HG03159 (cell line): ENCODE measurements around the gene TMEM186.
"Not testable (repeated sequence)": the region's sequence is repeated elsewhere in the genome, so short reads cannot be mapped to it uniquely, and the experiment has no call there.

Experiments
- ATAC-seq: cut with Tn5 transposase; IDR thresholded peaks from one replicate; pipeline ENCODE4 v1.9.1; 2021; ENCODE audit warnings: mild to moderate bottlenecking, moderate library complexity; ENCODE audit not compliant: unreplicated experiment

Gene TMEM186, protein sequence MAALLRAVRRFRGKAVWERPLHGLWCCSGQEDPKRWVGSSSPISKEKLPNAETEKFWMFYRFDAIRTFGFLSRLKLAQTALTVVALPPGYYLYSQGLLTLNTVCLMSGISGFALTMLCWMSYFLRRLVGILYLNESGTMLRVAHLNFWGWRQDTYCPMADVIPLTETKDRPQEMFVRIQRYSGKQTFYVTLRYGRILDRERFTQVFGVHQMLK

DNA sequence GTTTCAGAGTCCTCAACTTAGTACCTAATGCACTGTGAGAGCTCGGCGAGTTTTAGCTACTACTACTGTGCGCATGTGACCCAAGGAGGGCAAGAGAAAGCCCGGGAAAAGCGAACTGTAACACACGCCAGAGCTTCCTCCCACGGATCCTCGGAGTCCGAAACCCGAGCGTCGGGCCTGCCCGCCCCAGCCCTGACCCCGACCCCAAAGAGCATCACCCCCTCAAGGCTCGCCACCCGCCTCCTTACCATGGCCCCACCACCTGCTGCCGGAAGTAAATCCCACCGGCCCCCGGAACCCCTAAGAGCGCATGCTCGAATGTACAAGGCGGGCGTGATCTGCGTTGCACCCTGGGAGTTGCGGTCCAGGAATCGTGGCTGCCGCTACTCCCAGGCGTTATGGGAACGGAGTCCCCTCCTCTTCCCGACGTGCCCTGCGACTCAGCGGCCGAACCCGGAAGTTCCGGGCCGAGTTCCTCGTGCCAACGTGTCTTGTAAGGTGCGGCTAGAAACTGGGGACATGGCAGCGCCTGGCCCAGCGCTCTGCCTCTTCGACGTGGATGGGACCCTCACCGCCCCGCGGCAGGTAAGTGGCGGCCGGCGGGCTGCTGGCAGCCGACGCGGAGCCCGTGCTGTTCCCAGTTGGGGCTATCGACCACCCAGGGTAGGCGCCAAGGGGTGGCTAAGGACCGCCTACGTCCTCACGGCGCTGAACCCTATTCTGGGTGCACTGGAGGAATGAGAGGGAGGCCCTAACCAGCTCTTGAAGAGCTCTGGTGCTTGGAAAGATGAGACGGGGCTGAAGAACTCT is at the start of gene TMEM186, which contains the start of gene PMM2:
Gene TMEM186, minus strand, starts transcription at position 276 of the 810 bp plus-strand sequence. Its CDS starts 25 bp downstream, at position 251.
Gene PMM2, plus strand, starts transcription at position 476 of the 810 bp plus-strand sequence. Its CDS starts 44 bp downstream, at position 520.
- ATAC-seq: peak; percentile 93

DNA sequence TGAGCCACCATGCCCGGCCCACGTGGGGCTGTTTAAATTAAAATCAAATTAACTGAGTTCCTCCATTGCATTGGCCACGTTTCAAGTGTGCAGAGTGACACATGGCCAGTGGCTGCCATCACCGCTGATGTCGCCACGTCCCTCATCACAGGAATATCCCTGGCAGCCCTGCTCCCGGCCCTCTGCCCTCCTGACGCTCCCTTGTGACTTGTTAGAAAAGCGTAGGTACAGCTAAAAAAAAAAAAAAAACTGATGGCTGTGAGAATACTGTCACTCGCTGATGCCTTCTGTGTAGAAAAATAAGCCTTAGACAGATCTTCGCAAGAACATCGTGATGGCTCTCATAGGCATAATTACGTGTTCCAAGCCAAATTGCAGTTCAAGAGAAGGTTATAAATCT is 49.7 kb upstream of the TMEM186 start:
- no peak for ATAC-seq

DNA sequence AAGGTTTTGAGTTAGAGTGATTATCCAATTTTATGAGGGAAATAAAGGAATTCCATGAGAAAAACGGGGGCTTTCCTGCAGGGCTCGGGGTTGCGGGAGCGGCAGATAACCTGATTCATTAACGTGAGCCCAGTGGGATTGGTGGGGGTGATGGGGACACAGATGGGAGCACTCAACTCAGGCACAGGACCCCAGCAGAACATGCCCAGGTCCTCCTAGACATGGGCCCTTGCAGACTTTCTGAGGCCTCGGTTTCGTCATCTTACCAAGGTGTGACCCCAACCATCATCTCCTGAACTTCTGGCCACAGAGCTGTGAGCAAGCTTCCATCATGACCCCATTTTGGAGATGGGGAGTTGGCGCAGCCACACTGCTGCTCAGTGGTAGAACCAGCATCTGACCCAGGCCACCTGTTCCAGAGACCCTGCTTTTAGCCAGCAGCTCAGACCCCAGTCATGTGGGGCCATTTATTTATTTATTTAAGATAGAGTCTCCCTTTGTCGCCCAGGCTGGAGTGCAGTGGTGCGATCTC is 49.0 kb upstream of the TMEM186 start:
- no peak for ATAC-seq

DNA sequence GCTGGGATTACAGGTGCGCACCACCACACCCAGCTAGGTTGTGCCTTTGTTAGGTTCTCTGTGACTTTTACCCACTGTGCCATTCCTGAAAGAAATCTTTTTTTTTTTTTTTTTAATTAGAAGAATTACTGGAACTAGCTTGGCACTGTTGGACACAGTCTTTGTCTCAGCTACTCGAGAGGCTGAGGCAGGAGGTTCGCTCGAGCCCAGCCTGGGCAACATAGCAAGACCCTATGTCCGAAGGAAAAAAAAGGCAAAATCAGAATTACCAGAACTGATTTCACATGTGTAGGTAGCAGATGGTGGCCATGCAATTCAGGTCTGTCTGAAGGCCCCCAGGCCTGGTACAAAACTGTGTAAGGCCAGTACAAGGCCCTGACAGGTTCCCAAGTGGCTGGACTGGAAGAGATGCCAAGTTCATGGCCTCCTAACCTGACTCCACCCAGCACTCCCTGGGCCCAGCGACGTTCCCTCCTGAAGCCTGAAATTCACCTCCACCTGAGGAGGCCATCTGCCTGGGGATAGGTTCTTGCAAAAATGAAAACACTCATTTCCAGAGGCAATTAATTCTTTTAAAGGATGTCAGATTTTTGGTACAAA is 48.4 kb upstream of the TMEM186 start:
- no peak for ATAC-seq

DNA sequence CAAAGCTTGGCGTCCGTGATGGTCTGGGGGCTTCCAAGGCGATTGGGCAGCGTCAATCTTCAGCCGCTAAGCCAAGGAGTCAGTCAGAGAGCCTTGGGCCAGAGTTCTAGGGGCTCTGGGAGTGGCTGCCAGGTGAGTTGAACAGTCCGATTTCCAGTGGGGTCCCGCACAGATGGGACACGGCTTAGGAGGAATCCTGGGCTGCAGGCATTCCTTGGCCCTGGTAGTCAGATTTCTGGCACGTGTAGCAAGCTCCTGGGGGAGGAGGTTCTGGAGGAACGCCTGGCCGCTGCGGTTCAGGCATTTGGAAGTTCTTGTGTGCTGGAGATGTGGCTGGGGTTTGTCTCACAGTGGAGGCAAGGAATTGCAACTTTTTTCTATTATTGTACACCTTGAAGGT is 45.9 kb upstream of the TMEM186 start:
- ATAC-seq: not testable (repeated sequence)

DNA sequence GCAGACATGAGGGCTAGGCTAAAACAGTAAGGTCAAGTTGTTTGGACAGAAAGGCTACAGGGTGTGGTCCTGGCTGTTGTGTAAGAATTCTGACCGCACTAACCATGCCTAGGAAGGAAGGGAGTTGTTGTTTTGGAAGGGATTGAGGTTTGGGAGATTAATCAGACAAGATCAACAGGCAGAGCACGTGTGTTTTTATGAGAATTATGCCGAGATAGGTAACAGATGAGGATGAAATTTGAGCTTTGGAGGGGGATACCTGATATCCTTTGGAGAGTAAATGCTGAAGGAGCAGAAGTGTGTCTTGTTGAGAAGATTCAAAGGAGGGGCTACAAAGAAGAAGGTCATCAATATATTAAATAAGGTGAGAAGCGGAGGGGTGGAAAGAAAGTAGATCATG is 44.6 kb upstream of the TMEM186 start:
- not testable (repeated sequence) for ATAC-seq

DNA sequence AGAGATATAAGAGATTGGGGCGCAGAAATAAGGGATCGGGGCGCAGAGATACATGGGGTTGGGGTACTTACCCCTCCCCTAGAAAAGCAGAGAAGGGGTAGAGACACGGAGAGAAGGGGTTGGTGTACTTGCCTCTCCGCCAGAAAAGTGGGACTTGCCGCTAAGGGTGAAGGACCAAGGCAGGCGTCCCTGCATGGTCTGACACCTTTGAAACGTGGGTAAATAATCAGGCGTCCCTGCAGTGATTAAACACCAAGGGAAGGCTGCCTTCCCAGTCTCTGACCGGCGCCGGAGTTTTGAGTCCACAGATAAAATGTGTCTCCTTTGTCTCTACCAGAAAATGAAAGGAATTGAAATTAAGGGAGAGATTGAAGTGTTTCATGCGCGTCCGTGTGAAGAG is 40.2 kb upstream of the TMEM186 start:
- not testable (repeated sequence) for ATAC-seq

DNA sequence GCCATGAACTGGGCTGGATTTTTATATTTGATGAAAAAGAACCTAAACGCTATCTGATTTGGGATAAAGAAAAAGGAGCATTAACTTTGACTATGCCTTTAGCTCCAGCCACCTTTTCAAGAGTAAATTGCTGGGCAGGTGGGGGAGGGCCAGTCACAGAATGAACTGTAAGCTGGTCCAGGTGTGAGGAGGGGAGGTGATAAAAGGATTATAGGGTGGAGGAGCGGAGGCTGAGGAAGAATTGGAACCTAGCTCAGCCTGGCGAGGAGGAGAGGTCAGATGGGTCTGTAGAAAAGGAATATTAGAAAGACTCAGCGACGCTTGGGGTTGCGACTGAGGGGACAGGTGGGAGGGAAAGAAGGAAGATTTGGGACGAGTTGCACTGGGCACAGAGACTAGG is 39.4 kb upstream of the TMEM186 start:
- not testable (repeated sequence) for ATAC-seq

DNA sequence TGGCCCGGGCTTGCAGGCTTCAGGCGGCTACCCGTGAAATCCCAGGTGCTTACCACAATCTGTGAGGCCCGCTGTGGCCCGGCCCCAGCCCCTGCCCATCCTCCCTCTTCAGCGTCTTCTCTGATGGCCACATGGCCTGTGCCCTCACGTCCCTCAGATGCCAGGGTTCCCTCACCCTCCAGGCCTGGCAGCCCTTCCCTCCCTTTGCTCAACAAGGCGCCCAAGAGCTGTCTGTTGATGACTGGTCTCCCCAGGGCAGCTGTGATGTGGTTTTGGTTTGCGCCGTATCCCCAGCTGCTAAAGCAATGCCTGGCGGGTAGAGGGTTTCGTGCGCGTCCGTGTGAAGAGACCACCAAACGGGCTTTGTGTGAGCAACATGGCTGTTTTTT is 35.3 kb upstream of the TMEM186 start:
- ATAC-seq: no peak

DNA sequence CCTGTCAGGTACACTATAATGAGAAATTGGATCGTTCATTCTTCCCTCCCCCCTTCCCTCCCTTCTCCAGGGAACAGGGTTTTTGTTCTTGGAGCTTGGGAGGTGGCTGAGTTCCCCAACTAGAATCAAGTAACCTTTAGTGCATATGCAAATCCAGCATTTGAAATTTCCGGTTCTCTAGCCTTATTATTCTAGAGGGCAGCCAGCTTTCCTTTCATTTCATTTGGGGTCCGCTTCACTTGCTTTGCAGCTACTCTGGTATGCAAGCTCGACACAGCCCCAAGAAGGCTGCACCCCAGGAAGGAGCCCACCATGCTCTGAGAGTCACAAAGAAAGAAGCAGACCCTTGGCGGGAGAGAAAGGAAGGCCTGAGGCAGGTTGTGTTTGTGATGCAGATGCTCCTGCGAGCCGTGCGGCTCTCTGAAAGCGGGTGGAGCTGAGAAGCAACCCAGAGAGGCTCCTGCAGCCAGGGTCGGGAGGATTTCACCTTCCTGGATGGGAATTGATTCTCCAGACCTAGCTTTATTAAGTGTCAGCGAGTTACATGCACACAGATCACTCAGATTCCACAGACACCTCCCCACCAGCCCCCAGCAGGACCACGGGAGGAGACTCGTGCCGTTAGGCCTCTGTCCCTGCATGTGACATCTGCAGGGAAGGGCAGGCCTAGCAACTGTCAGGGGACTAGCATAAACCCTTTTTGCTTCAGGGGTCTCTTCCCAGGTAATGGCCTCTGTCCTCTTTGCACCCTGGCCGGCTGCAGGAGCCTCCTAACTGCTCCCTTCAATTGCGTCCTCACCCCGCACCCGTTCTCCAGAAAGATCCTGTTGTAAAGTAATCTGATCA is 34.7 kb upstream of the TMEM186 start:
- no peak for ATAC-seq

DNA sequence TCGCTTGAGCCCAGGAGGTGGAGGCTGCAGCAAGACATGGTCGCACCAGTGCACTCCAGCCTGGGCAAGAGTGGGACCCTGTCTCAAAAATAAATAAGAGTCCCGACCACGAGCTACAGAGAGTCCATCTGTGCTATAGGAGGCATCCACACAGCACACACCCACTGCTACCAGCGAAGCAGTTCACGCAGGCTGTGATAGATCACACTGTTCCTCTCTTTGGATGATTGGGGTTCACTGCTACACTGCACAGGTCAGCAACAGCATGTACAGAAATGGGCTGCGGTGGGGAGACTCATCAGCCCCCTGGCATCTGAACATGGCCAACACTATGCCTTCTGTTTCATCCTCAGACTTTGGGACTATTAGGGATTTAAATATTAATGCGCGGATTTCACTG is 34.0 kb upstream of the TMEM186 start:
- no peak for ATAC-seq

DNA sequence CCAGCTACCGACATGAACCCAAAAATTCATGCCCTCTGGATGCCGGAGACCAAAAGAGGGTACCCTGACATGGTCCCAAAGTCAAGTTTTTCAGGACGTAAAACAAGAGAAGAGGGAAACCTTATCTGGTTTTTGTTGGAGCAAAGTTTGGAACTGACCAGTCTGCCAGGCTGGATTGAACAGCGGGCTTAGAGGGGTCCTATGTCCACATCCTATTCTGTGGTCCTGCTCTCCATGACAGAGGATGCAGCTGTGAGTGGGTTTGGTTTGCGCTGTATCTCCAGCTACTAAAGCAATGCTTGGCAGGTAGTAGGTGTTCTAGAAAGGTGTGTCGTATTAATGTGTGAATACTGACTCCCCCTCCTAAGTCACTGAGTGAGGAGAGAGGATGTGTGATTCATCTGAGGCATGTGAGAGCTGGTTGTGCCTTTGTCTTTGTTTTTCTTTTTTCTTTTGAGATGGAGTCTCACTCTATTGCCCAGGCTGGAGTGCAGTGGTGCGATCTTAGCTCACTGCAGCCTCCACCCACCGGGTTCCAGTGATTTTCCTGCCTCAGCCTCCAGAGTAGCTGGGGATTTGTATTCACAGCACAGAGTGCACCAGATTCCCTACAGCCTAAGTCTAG is 31.2 kb upstream of the TMEM186 start:
- no peak for ATAC-seq

DNA sequence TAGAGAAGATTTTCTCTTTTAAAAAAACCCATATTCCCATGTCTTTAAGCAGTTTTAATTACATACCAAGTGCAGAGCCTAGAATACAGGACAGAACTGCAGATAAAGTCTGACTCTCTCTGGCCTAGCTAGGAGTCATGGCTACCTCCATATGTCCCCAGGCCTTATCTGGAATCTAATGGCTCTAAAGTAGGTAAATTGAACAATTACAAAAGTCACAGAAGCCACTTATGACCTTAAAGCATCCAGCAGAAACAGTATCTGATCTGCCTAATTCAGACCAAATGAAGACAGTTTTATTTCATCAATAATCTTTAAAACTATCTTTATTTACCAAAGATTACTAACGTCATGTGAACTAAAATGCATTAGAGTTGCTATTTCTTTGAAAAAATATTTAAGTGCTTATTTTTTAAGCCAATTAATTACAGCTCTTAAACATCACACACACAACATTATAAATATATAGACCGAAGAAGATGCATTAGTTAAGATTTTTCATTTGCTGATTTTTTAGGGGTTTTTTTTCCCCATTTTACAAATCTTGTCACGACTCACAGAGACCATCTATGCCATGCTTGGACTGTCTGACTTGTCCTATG is 28.9 kb upstream of the TMEM186 start:
- ATAC-seq: no peak

DNA sequence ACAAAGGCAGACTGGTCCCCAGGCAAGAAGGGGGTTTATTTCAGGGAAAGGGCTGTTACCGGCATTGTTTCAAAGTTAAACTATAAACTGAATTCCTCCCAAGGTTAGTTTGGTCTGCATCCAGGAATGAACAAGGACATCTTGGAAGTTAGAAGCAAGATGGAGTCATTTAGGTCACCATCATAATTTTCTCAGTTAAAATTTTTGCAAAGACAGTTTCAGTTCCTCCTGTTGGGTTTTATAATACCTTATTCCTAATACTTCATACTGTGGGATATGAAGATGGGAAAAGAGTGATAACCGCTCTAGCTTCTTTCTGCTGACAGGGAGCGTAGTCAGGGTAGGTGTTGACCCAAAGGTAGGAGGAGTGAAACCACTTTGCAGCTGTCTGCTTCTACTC is 25.0 kb upstream of the TMEM186 start:
- ATAC-seq: no peak

DNA sequence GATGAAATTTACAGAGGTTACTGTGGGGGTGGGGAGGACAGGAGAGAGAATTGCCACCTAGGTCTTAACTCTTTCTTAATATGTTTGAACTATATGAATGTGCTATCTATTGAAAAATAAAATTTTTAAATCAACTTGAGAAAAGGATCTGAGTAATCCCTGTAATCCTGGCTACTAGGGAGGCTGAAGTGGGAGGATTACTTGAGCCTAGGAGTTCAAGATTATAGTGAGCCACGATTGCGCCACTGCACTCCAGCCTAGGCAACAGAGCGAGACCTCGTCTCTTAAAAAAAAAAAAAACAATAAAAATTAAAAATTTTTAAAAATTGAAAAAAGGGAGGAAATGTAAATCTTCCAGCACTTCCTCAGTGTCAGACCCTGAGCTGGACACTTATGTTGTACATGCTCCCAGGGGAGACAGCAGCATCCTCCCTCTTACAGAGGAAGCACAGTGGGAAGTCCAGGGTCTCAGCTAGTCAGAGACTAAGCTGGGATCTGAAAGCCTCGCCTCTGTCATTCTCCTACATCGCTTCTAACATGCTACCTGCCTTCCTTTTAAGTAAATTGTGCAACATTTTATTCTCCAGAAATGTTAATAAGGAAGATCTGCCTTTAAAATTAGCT is 22.1 kb upstream of the TMEM186 start:
- no peak for ATAC-seq

DNA sequence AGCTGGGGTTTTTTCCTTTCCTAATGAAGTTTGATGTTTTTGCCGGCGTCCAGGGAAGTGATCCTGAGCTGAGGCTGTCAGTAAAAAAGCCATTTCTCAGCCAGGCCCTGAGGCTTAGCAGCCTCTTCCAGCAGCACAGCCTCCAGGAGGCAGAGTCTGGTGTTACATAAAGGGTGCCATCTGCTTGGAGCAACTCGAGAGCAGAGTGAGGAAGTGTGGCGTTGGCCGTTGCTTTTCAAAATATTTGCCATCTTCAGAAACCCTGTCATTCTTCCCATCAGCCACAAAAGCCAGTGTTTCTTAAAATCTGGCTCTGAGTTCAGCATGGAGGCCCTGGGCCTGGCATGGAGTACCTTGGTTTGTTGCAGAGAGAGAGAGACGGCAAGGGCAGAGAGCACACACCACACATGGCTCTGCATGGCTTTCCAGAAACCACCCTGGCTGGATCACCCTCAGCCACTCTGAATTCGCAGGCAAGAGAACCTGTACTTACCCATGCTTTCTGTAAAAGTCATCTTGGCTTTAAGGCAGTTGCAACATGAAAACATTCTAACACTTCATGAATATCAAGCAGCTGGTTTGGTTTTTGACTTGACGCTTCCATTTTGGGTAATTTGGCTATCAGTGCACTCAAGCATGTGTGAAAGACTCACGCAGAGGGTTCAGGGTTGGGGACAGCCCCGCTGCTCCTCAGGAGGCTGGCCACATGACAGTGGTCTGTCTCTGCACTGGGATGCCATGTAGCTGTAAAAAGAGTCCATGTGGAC is 21.2 kb upstream of the TMEM186 start:
- ATAC-seq: peak; percentile 68

DNA sequence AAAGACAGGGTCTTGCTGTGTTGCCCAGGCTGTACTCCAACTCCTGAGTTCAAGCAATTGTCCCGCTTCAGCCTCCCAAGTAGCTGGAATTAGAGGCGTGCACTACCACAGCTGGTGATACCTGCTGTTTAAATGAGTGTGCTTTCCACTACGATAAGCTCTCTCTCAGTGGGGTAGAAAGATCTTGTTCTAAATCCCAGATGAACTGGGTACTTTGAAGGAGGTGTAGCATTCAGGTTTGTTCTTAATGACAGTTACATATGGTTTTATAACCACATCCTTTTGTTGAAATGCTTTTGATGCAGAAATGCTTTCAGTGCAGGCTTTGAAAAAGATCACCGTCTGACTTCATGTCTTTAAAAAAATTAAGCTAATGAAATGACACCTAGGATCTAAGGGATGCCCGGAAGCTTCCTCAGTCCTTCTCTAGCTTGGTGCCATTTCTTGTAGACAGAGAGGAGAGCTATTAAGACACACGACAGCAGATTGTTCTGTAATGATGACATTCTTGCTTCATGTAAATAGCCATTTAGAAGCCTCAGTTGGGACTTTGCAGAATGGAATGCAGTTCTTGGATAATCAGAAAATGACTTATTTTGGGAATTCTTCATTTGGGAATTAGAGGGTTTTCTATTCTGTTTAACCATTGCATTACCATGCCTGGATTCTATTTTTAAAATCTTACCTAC is 19.7 kb upstream of the TMEM186 start:
- ATAC-seq: no peak
